Renal cortex interstitium (tissue), 15 donors: Measurements from ENCODE around the gene KRTAP5-1. TPM values are rescaled to one million over a fixed set of nuclear protein-coding genes. Genes with fewer than 3 reads are reported as not detected.
A peak's percentile ranks its signal among the peaks of the same experiment; 100 is the strongest.
"Not testable (repeated sequence)": the region's sequence is repeated elsewhere in the genome, so short reads cannot be mapped to it uniquely, and the experiment has no call there.

ENCODE experiments used
- DNase-seq, 11 donors: peaks; one replicate each; pipeline ENCODE4 v3.0.0-alpha.2; 2013; ENCODE audit warnings: low read depth in 9 of 11, low spot score in 4 of 11; ENCODE audit errors: extremely low read depth in 1 of 11
- long read RNA-seq, 16 experiments: transcript quantifications; one replicate each; lab custom pipeline, GENCODE V29; 2026
- polyA plus RNA-seq, 3 donors: library from polyadenylated mRNA; unstranded; fragments of 120-200 nt; gene quantifications; one replicate each; pipeline ENCODE4 v1.2.1, GENCODE V29; 2013; ENCODE audit not compliant: insufficient read length in 3 of 3

The KRTAP5-1 gene
- polyA plus RNA-seq, result 1 to 10 TPM in 1 of 3 donors, under 1 TPM in 1, not detected in 1; 0.13 to 1.7 TPM
- long read RNA-seq, donor 1, result 0 reads
- long read RNA-seq, donor 2, result 0 reads
- long read RNA-seq, donor 3, result 0 reads
- long read RNA-seq, donor 4, result 0 reads
- long read RNA-seq, donor 5, result 0 reads
- long read RNA-seq, donor 6, result 0 reads
- long read RNA-seq, donor 7, result 0 reads
- long read RNA-seq, donor 8, partial matches to known transcripts, result 0 of 2 reads
- long read RNA-seq, donor 8, other reads (novel, unspliced or antisense), result 0 of 2 reads
- long read RNA-seq, donor 9, result 0 reads
- long read RNA-seq, donor 10, partial matches to known transcripts, result 0 of 1 reads
- long read RNA-seq, donor 10, other reads (novel, unspliced or antisense), result 0 of 1 reads
- long read RNA-seq, donor 11, result 0 reads
- long read RNA-seq, donor 12, result 0 reads
- long read RNA-seq, donor 13, result 0 reads
- long read RNA-seq, donor 14, result 0 reads
- long read RNA-seq, donor 15, result 0 reads
- long read RNA-seq, donor 16, result 0 reads

- DNase-seq, result not testable (repeated sequence)
Observed at GRCh38 chr11:1584661-1585370, at the start of gene KRTAP5-1. KRTAP5-1 (minus strand) TSS chr11:1585283; CDS start chr11:1585249, 34 bp downstream.

GRCh38 chr11:1633864-1634263, 48.8 kb upstream of the KRTAP5-1 start:
- no peak for DNase-seq

- no peak for DNase-seq
Observed at GRCh38 chr11:1632053-1632714, 47.1 kb upstream of the KRTAP5-1 start.

GRCh38 chr11:1631066-1631568, 46.0 kb upstream of the KRTAP5-1 start:
- DNase-seq, result no peak

GRCh38 chr11:1630271-1630670, 45.2 kb upstream of the KRTAP5-1 start:
- DNase-seq, result no peak

- no peak for DNase-seq
Observed at GRCh38 chr11:1629326-1630185, 44.5 kb upstream of the KRTAP5-1 start, which contains the start of gene KRTAP5-5. KRTAP5-5 (plus strand) TSS chr11:1629775; CDS start chr11:1629841, 66 bp downstream.

- DNase-seq, result peak in 5 of 11 donors; percentile 29 to 46 (median 40)
Observed at GRCh38 chr11:1628506-1629325, 43.6 kb upstream of the KRTAP5-1 start.

GRCh38 chr11:1625541-1625940, 40.5 kb upstream of the KRTAP5-1 start:
- DNase-seq, result no peak

- no peak for DNase-seq
Observed at GRCh38 chr11:1624621-1625020, 39.5 kb upstream of the KRTAP5-1 start.

- DNase-seq, result no peak
Observed at GRCh38 chr11:1623716-1624115, 38.6 kb upstream of the KRTAP5-1 start.

- DNase-seq, result no peak
Observed at GRCh38 chr11:1622086-1622485, 37.0 kb upstream of the KRTAP5-1 start, which contains the start of gene KRTAP5-4. KRTAP5-4 (minus strand) TSS chr11:1622138; CDS start chr11:1622093, 45 bp downstream.

- DNase-seq, result no peak
Observed at GRCh38 chr11:1619449-1619848, 34.4 kb upstream of the KRTAP5-1 start.

GRCh38 chr11:1618231-1618630, 33.1 kb upstream of the KRTAP5-1 start:
- no peak for DNase-seq

- DNase-seq, result no peak
Observed at GRCh38 chr11:1608363-1608762, 23.3 kb upstream of the KRTAP5-1 start, which contains the start of gene KRTAP5-3. KRTAP5-3 (minus strand) TSS chr11:1608463; CDS start chr11:1608385, 78 bp downstream.

- DNase-seq, result not testable (repeated sequence)
Observed at GRCh38 chr11:1607901-1608300, 22.8 kb upstream of the KRTAP5-1 start.

- DNase-seq, result not testable (repeated sequence)
Observed at GRCh38 chr11:1607156-1607845, 22.2 kb upstream of the KRTAP5-1 start.

GRCh38 chr11:1605923-1606322, 20.8 kb upstream of the KRTAP5-1 start:
- DNase-seq, result not testable (repeated sequence)
